HG02973 (cell line): ENCODE measurements around the gene CCDC134.

ENCODE experiments used
- ATAC-seq: cut with Tn5 transposase; IDR thresholded peaks from one replicate; pipeline ENCODE4 v1.9.1; 2021; ENCODE audit warnings: moderate library complexity; ENCODE audit not compliant: unreplicated experiment

Gene CCDC134

GRCh38 chr22:41782751-41783150 is 17.7 kb upstream of the CCDC134 start:
- ATAC-seq: no peak

DNA sequence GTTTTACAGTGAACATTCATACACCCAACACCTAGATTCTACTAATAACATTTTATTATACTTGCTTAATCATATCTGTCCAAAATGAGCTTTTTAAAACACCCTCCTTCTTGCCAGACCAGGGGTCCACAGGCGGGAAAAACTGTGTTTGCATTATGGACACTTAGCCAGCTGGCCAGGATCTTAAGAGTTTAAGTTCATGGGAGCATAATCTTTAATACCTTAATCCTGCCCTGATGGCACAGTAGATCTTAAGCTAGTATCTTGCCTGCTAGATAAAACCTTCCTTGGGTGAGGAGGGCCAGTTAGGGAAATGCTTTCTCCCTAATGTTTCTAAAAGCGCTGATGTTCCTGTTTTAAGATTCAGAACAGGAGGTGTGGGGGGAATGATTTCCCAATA is 13.1 kb upstream of the CCDC134 start:
- no peak for ATAC-seq

DNA sequence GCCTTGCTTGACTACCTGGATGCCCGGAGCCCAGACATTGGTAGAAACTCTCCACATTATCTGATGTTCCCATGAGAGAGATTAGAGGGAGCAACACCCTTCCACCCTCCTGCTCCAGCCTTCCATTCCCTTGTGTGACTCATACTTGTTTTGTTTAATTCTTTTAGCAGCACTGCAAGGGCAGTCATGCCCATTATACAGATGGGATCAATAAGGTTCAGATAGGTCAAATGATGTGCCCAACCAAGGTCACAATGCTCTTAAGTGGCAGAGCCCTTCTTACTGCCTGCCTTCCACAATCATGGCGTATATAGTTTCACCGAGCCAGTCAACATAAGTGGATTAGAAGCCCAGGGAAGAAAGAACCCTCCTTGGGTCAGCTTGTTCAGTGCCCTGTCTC is 6.6 kb upstream of the CCDC134 start:
- no peak for ATAC-seq

DNA sequence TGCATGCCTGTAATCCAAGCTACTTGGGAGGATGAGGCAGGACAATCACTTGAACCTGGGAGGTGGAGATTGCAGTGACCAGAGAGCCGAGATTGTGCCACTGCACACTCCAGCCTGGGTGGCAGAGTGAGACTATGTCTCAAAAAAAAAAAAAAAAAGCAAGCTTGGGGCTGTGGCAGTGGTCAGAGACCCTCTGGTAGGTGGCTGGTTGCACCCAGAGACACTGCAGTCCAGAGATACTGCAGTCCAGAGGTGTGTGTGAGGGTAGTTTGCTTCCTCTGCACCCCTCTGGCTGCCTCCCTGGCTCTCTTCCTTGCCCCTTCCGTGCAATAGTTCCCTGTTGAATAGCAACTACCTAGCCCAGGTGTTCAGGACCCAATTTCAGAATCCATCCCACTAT is 1.7 kb upstream of the CCDC134 start:
- ATAC-seq: no peak

- ATAC-seq: peak; percentile 24
Measured at GRCh38 chr22:41799486-41800347, 762 bp upstream of the CCDC134 start.

DNA sequence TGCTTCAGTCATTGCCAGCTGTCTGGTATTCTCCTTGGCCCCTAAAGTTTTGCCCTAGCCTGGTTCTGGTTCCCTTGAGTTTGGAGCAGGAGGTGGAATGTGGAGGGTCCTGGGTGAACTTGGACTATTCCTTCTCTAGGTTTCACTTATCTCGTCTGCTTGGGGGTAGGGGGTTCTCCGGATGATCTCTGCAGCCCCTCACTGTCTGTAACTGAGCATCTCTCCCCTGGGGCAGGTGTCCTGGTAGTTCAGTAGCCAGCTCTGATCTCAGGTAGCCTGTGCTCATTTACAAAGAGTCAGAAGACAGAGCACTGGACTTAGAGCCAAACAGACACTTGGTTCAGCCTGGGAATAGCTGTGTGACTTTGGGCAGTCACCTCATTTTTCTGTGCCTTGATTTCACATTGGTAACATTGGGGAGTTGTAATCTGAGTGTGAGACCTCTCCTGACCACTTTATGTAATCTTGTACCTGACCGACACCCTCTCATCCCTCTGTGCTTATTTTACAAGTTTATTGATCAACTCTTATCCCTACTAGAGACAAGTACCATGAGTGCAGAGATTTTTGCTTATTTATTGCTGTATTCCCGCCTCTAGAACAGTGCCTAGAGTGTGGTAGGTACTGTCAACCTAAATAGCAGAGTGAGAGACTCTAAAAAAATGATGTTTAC is 804 bp downstream of the CCDC134 start:
- ATAC-seq: no peak

- ATAC-seq: no peak
Measured at GRCh38 chr22:41801886-41802285, 1.4 kb downstream of the CCDC134 start.

DNA sequence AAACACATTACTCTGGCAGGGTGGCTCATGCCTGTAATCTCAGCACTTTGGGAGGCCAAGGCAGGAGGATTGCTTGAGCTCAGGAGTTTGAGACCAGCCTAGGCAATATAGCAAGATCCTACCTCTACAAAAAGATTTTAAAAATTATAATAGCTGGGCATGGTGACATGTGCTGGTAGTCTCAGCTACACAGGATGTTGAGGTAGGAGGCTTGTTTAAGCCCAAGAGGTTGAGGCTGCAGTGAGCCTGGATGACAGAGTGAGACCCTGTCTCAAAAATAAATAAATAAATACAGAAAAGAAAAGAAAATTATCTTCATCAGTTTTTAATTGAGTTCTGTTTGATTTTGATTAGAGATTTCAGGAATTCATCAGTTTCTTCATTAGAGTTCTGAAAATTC is 5.2 kb downstream of the CCDC134 start:
- ATAC-seq: no peak

- ATAC-seq: no peak
Measured at GRCh38 chr22:41808400-41808799, 7.9 kb downstream of the CCDC134 start.

- ATAC-seq: no peak
Measured at GRCh38 chr22:41810022-41810421, 9.5 kb downstream of the CCDC134 start.

- no peak for ATAC-seq
Measured at GRCh38 chr22:41812805-41813545, 12.5 kb downstream of the CCDC134 start.

GRCh38 chr22:41813726-41814410 is 13.4 kb downstream of the CCDC134 start:
- no peak for ATAC-seq

- ATAC-seq: no peak
Measured at GRCh38 chr22:41815716-41816115, 15.2 kb downstream of the CCDC134 start.

DNA sequence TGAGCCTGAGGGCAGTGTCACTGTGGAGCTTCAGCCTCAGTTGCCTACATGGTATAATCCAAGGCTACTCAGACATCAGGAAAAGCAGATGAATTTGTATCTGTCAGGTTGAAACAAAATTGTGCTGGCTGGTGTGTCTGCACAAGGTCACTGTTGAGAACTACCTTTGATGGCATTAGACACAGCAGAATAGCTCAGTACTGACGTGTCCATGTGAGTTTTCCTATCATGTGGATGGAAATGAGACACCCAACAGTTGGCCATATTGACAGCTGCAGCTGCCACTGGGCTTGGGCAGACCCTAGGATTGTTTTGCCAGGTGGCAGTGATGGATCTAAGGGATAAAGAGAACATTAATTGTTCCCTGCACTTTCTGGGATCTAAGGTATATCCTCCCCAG is 15.8 kb downstream of the CCDC134 start:
- no peak for ATAC-seq

DNA sequence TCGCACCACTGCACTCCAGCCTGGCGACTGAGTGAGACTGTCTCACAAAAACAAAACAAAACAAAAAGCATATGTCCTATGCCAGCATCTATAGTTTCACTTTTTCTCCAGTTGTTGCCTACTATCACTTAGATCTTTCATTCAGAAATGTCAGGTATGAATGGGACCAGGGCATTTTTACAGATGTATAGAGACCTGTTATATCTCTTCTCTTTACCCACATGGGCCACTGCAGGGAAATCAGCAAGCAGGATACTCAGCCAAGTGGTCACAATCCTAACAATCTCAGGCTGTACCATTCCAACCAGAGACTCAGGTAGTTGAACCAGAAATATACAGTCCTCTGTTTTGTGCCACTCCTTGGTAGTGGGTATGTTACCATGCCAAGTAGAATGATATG is 16.4 kb downstream of the CCDC134 start:
- no peak for ATAC-seq

DNA sequence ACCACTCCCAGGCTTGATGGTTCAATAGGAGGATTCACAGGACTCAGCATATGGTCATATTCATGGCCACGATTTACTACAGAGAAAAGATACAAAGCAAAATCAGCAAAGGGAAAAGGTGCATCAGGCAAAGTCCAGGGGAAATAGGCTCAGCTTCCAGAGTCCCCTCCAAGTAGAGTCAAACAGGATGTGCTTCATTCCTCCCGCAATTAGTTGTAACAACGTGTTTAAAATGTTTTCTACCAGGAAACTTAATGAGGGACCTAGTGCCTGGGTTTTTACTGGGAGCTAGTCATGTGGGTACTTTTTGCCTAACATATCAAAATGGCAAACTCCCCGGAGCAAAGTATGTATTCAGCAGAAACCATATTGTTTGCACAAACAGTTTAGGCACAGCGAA is 17.5 kb downstream of the CCDC134 start:
- ATAC-seq: no peak

GRCh38 chr22:41818596-41818995 is 18.1 kb downstream of the CCDC134 start:
- ATAC-seq: no peak

GRCh38 chr22:41819257-41819656 is 18.8 kb downstream of the CCDC134 start:
- ATAC-seq: no peak

DNA sequence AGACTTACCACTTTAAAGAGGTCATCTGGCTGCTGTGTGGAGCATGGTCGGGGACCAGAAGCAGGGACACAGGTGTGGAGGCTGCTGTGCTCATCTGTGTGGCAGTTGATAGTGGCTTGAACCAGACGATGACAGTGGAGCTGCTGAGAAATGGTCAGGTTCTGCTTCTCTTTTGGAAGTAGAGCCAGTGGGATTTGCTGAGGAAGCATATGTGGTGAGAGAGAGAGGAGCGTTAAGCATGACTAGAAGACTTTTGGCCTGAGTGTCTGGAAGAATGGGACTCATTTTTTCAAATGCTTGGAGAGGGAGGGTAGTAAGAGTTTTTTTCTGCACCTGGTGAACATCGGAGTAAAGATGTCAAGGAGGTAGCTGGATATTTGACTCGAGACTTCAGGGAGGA is 20.0 kb downstream of the CCDC134 start:
- no peak for ATAC-seq

- no peak for ATAC-seq
Measured at GRCh38 chr22:41821471-41822316, 21.2 kb downstream of the CCDC134 start.
